GM23248 (cell line): ENCODE data around the gene PSMD12. TPM values are rescaled to one million over a fixed set of nuclear protein-coding genes. Genes with fewer than 3 reads are reported as not detected.

Experiments used
- DNase-seq: peaks from one replicate; pipeline ENCODE4 v3.0.0-alpha.2; 2015
- H2AFZ ChIP-seq: fragments of 200-600 bp; sonication (generic); 2 replicates; pipeline ENCODE4 v1.6.1; 2016; ENCODE audit warnings: antibody characterized with exemption
- H3F3A ChIP-seq: fragments of 200-600 bp; sonication (generic); 2 replicates; pipeline ENCODE4 v1.6.1; 2016; ENCODE audit warnings: mild to moderate bottlenecking, antibody characterized with exemption, mixed run types; ENCODE audit not compliant: insufficient read depth
- H3K27ac ChIP-seq: fragments of 200-600 bp; sonication (generic); 2 replicates; pipeline ENCODE4 v1.5.1; 2016; ENCODE audit warnings: mild to moderate bottlenecking
- H3K27me3 ChIP-seq: fragments of 200-600 bp; sonication (generic); replicated peaks from 2 replicates; pipeline ENCODE4 v1.6.1; 2016; ENCODE audit warnings: mild to moderate bottlenecking; ENCODE audit not compliant: insufficient read depth
- H3K36me3 ChIP-seq: fragments of 200-600 bp; sonication (generic); 2 replicates; pipeline ENCODE4 v1.6.1; 2016; ENCODE audit warnings: low read depth, mild to moderate bottlenecking
- H3K4me1 ChIP-seq: fragments of 200-600 bp; sonication (generic); 2 replicates; pipeline ENCODE4 v1.6.1; 2016; ENCODE audit warnings: mild to moderate bottlenecking; ENCODE audit not compliant: insufficient read depth
- H3K4me2 ChIP-seq: fragments of 200-600 bp; sonication (generic); one replicate; pipeline ENCODE4 v1.6.1; 2016; ENCODE audit warnings: mild to moderate bottlenecking; ENCODE audit not compliant: unreplicated experiment
- H3K4me3 ChIP-seq: fragments of 200-600 bp; sonication (generic); 2 replicates; pipeline ENCODE4 v1.5.1; 2016; ENCODE audit warnings: mild to moderate bottlenecking
- H3K79me2 ChIP-seq: fragments of 200-600 bp; sonication (generic); 2 replicates; pipeline ENCODE4 v1.6.1; 2016; ENCODE audit warnings: mild to moderate bottlenecking; ENCODE audit not compliant: insufficient read depth
- H3K9ac ChIP-seq: fragments of 200-600 bp; sonication (generic); 2 replicates; pipeline ENCODE4 v1.6.1; 2016; ENCODE audit warnings: mild to moderate bottlenecking
- H3K9me2 ChIP-seq: fragments of 200-600 bp; sonication (generic); 2 replicates; pipeline ENCODE4 v1.6.1; 2016; ENCODE audit warnings: mixed run types, mild to moderate bottlenecking, moderate library complexity; ENCODE audit not compliant: insufficient read depth
- H3K9me3 ChIP-seq: fragments of 200-600 bp; sonication (generic); one replicate; pipeline ENCODE4 v1.6.1; 2017; ENCODE audit warnings: low read depth
- H4K20me1 ChIP-seq: fragments of 200-600 bp; sonication (generic); 2 replicates; pipeline ENCODE4 v1.6.0; 2016; ENCODE audit not compliant: insufficient read depth
- EZH2 ChIP-seq: fragments of 200-600 bp; sonication (generic); IDR thresholded peaks from 2 replicates; pipeline ENCODE4 v1.6.1; 2018; ENCODE audit warnings: antibody characterized with exemption, mild to moderate bottlenecking; ENCODE audit not compliant: insufficient read depth, poor library complexity, severe bottlenecking
- EZH2phosphoT487 ChIP-seq: fragments of 200-600 bp; sonication (generic); IDR thresholded peaks from 2 replicates; pipeline ENCODE4 v1.6.1; 2018; ENCODE audit warnings: antibody characterized with exemption, moderate library complexity, mild to moderate bottlenecking, low read depth; ENCODE audit not compliant: insufficient read depth
- WGBS, 2 experiments: methylation state at CpG; one replicate each; pipeline ENCODE4 v1.1.6; 2015 to 2017; ENCODE audit warnings: low lambda C conversion rate in 2 of 2, low coverage in 1 of 2; ENCODE audit errors: missing lambda C conversion rate in 2 of 2; 5-methylcytosine and 5-hydroxymethylcytosine counted together
- in situ Hi-C: fragments of 300-500 bp; cut with MboI; formaldehyde crosslinking; loops from 2 replicates; pipeline ENCODE4 v1.15.0; 2020
- polyA plus RNA-seq: library from polyadenylated mRNA; unstranded; fragments of >200 nt; fragmentation: Nextera tagmentation; extraction: Ambion mirVana; gene quantifications from 2 replicates; pipeline ENCODE4 v1.2.1, GENCODE V29; 2016
- total RNA-seq: library from RNA; depleted of rRNA; stranded (reverse); fragments of >200 nt; shearing (Covaris generic); gene quantifications from 2 replicates; pipeline ENCODE4 v1.2.3, GENCODE V29; 2014

Gene PSMD12
- total and polyA plus RNA-seq, 2 experiments from 2014 or later: 31.9 to 85.3 TPM

DNA sequence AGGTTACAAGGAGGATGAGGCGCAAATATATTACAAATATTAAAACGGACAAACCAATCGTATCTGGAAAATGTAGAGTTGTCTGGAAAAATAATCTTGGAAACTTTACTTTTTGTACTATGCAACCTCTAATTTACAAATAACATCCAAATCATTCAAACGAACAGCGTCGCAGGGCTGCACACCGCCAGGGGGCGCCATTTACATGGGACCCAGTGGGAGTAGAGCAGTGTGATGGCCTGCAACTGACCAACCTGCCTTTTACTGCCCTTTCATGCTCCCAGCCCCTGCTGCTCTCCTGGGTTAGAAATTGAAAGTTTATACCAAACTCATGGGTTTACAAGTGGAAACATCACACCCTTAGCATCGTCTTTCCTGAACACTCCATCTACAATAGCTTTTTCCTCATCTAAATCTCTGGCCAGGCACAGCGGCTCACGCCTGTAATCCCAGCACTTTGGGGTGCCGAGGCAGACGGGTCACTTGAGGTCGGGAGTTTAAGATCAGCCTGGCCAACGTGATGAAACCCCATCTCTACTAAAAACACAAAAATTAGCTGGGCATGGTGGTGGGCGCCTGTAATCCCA is 20.7 kb upstream of the PSMD12 start:
- in situ Hi-C loops: no loop called here
- H3K79me2 ChIP-seq: peaks cover 88% of the 10 kb centered on the region
- no peak overlapping the region for H3K9ac ChIP-seq
- no peaks in the 10 kb centered on the region for H4K20me1 ChIP-seq
- no peak overlapping the region for H3K27ac ChIP-seq
- H2AFZ ChIP-seq: no peak overlapping the region
- TF ChIP-seq EZH2phosphoT487 (no peak), EZH2 (no peak)
- no peaks in the 10 kb centered on the region for H3K9me2 ChIP-seq
- H3K36me3 ChIP-seq: no peaks in the 10 kb centered on the region
- peaks cover 14% of the 10 kb centered on the region for H3K4me1 ChIP-seq
- no peaks in the 10 kb centered on the region for H3K9me3 ChIP-seq
- DNase-seq: peak; percentile 61
- H3K4me3 ChIP-seq: no peak overlapping the region
- peaks cover 29% of the 10 kb centered on the region for H3F3A ChIP-seq
- no peaks in the 10 kb centered on the region for H3K27me3 ChIP-seq
- no peak overlapping the region for H3K4me2 ChIP-seq
- 70 to 71% methylated on average over 16 of the region's 16 CpGs for WGBS, 2 experiments

- Histone ChIP-seq H3K9me2 (no peaks in the 10 kb centered on the region), H3F3A (peaks cover 12% of the 10 kb centered on the region; the same call in 1 of the 2 replicates), H3K4me3 (no peak overlapping the region), H3K4me1 (peaks cover 2% of the 10 kb centered on the region), H3K4me2 (no peak overlapping the region), H3K27me3 (no peaks in the 10 kb centered on the region), H4K20me1 (no peaks in the 10 kb centered on the region), H3K9ac (no peak overlapping the region), H3K9me3 (no peaks in the 10 kb centered on the region), H3K36me3 (no peaks in the 10 kb centered on the region), H2AFZ (no peak overlapping the region), H3K79me2 (peaks cover 99% of the 10 kb centered on the region), H3K27ac (no peak overlapping the region)
- no peak for DNase-seq
- WGBS, 2 experiments: 93 to 94% methylated on average over 20 of the region's 20 CpGs
- in situ Hi-C loops: no loop called here
- TF ChIP-seq EZH2phosphoT487: no peak
- no peak for TF ChIP-seq EZH2
These were observed 19.0 kb upstream of the PSMD12 start for GRCh38 chr17:67385122-67385988.

- no peak overlapping the region for H3K4me3 ChIP-seq
- no peaks in the 10 kb centered on the region for H3K4me1 ChIP-seq
- no peaks in the 10 kb centered on the region for H3K27me3 ChIP-seq
- peaks cover 8% of the 10 kb centered on the region; the same call in 1 of the 2 replicates for H3F3A ChIP-seq
- H3K36me3 ChIP-seq: no peaks in the 10 kb centered on the region
- 68 to 81% methylated on average over 1 of the region's 1 CpG for WGBS, 2 experiments
- H3K9me2 ChIP-seq: no peaks in the 10 kb centered on the region
- H3K9me3 ChIP-seq: no peaks in the 10 kb centered on the region
- H3K4me2 ChIP-seq: no peak overlapping the region
- DNase-seq: no peak
- no peaks in the 10 kb centered on the region for H4K20me1 ChIP-seq
- H3K27ac ChIP-seq: no peak overlapping the region
- no peak overlapping the region for H3K9ac ChIP-seq
- no peak for TF ChIP-seq EZH2phosphoT487
- TF ChIP-seq EZH2: no peak
- in situ Hi-C loops: loop anchor here (5.0 kb wide), 1 partner anchor 95 kb away; no protein-coding TSS in a partner anchor
- H3K79me2 ChIP-seq: peaks cover 81% of the 10 kb centered on the region
- no peak overlapping the region for H2AFZ ChIP-seq
These were observed 15.5 kb upstream of the PSMD12 start for GRCh38 chr17:67381929-67382257.

- Histone ChIP-seq H3K9ac (peak overlapping the region; percentile 89), H3K4me3 (peak overlapping the region; percentile 83)
These were observed 12.9 kb upstream of the PSMD12 start for GRCh38 chr17:67379251-67379630.

More at GRCh38 chr17:67379251-67379630, 12.9 kb upstream of the PSMD12 start:
- Histone ChIP-seq H3K4me1 (peaks cover 4% of the 10 kb centered on the region), H3K9me2 (no peaks in the 10 kb centered on the region), H3K79me2 (peaks cover 54% of the 10 kb centered on the region), H4K20me1 (no peaks in the 10 kb centered on the region), H3K27ac (peak overlapping the region; percentile 91), H3F3A (peaks cover 20% of the 10 kb centered on the region), H3K4me2 (peak overlapping the region; percentile 91), H2AFZ (peak overlapping the region; percentile 71), H3K9me3 (no peaks in the 10 kb centered on the region), H3K27me3 (no peaks in the 10 kb centered on the region), H3K36me3 (no peaks in the 10 kb centered on the region)
- 46 to 51% methylated on average over 8 of the region's 8 CpGs for WGBS, 2 experiments
- no peak for TF ChIP-seq EZH2phosphoT487
- TF ChIP-seq EZH2: no peak
- no peak for DNase-seq
- in situ Hi-C loops: loop anchor here (10.0 kb wide), 2 partner anchors 246 to 306 kb away; no protein-coding TSS in a partner anchor
